Neuronal stem cell (in vitro differentiated cells): Measurements from ENCODE around the gene IL17C.

ENCODE experiments used
- DNase-seq: peaks from one replicate; pipeline ENCODE4 v3.0.0-alpha.2; 2013; ENCODE audit warnings: low spot score
- H2AFZ ChIP-seq: one replicate; pipeline ENCODE4 v1.6.1; 2013; ENCODE audit warnings: mild to moderate bottlenecking, low read length, inconsistent platforms
- H2AK5ac ChIP-seq: 2 replicates; pipeline ENCODE4 v1.6.1; 2013; ENCODE audit warnings: low read depth, mild to moderate bottlenecking, inconsistent platforms, low read length, moderate library complexity, mixed read lengths
- H2BK120ac ChIP-seq: 2 replicates; pipeline ENCODE4 v1.6.1; 2013; ENCODE audit warnings: low read depth, mild to moderate bottlenecking, inconsistent platforms, low read length, moderate library complexity, mixed read lengths
- H2BK12ac ChIP-seq: one replicate; pipeline ENCODE4 v1.6.1; 2013; ENCODE audit warnings: low read length, inconsistent platforms
- H2BK15ac ChIP-seq: 2 replicates; pipeline ENCODE4 v1.6.1; 2013; ENCODE audit warnings: mild to moderate bottlenecking, low read length, inconsistent platforms, mixed read lengths
- H2BK5ac ChIP-seq: one replicate; pipeline ENCODE4 v1.6.1; 2013; ENCODE audit warnings: inconsistent platforms, mild to moderate bottlenecking, low read length, moderate library complexity
- H3K14ac ChIP-seq: one replicate; pipeline ENCODE4 v1.6.1; 2013; ENCODE audit warnings: low read length, inconsistent platforms
- H3K18ac ChIP-seq: 2 replicates; pipeline ENCODE4 v1.6.1; 2013; ENCODE audit warnings: low read length, inconsistent platforms
- H3K23ac ChIP-seq: 2 replicates; pipeline ENCODE4 v1.6.1; 2013; ENCODE audit warnings: low read depth, mild to moderate bottlenecking, mixed read lengths, low read length, inconsistent platforms; ENCODE audit not compliant: poor library complexity
- H3K27ac ChIP-seq: replicated peaks from 3 replicates; pipeline ENCODE4 v1.5.1; 2013; ENCODE audit warnings: low read length, inconsistent platforms
- H3K27me3 ChIP-seq, 3 experiments: 2 replicates each; pipeline ENCODE4 v1.6.1; 2013; ENCODE audit warnings: low read length in 3 of 3, mild to moderate bottlenecking in 2 of 3, inconsistent platforms in 1 of 3, low read depth in 1 of 3, mixed read lengths in 1 of 3, moderate library complexity in 1 of 3; ENCODE audit not compliant: control insufficient read depth in 3 of 3, insufficient read depth in 3 of 3
- H3K36me3 ChIP-seq, 2 donors: replicated peaks in 1 of 2; 2 replicates each; pipeline ENCODE4 v1.6.1; 2013; ENCODE audit warnings: low read length in 2 of 2; ENCODE audit not compliant: control insufficient read depth in 2 of 2, insufficient read depth in 2 of 2
- H3K4ac ChIP-seq: 2 replicates; pipeline ENCODE4 v1.6.1; 2013; ENCODE audit warnings: inconsistent platforms, mild to moderate bottlenecking, low read length, moderate library complexity
- H3K4me1 ChIP-seq, 2 donors: 1 replicate in 1 of 2; 2 replicates in 1 of 2; pipeline ENCODE4 v1.6.1; 2013; ENCODE audit warnings: low read length in 2 of 2, low read depth in 1 of 2; ENCODE audit not compliant: control insufficient read depth in 2 of 2, insufficient read depth in 1 of 2
- H3K4me2 ChIP-seq: one replicate; pipeline ENCODE4 v1.6.1; 2013; ENCODE audit warnings: mild to moderate bottlenecking, low read length, inconsistent platforms; ENCODE audit not compliant: insufficient read depth, poor library complexity, severe bottlenecking
- H3K4me3 ChIP-seq, 2 donors: 2 replicates each; pipeline ENCODE4 v1.5.1; 2013; ENCODE audit warnings: low read length in 2 of 2, mild to moderate bottlenecking in 2 of 2, inconsistent platforms in 1 of 2, moderate library complexity in 1 of 2
- H3K79me1 ChIP-seq: one replicate; pipeline ENCODE4 v1.6.1; 2013; ENCODE audit warnings: low read depth, mild to moderate bottlenecking, inconsistent platforms, low read length, moderate library complexity
- H3K9ac ChIP-seq: one replicate; pipeline ENCODE4 v1.6.1; 2013; ENCODE audit warnings: mild to moderate bottlenecking, low read depth, low read length, inconsistent platforms; ENCODE audit not compliant: poor library complexity
- H3K9me3 ChIP-seq, 2 donors: replicated peaks in 1 of 2; 2 replicates each; pipeline versions ENCODE3 to v1.6.1; 2013; ENCODE audit warnings: low read length in 2 of 2, mild to moderate bottlenecking in 2 of 2, inconsistent platforms in 1 of 2, low read depth in 1 of 2, mixed read lengths in 1 of 2, moderate library complexity in 1 of 2; ENCODE audit not compliant: control insufficient read depth in 2 of 2, insufficient read depth in 1 of 2
- H4K8ac ChIP-seq: one replicate; pipeline ENCODE4 v1.6.1; 2013; ENCODE audit warnings: low read depth, mild to moderate bottlenecking, inconsistent platforms, low read length, moderate library complexity
- H4K91ac ChIP-seq: one replicate; pipeline ENCODE4 v1.6.1; 2013; ENCODE audit warnings: low read length, low read depth, mild to moderate bottlenecking, inconsistent platforms; ENCODE audit not compliant: poor library complexity
- WGBS, 2 donors: extraction: QIAGEN DNeasy Blood & Tissue Kit; methylation state at CpG; one replicate each; pipeline ENCODE4 v1.1.7; 2013; ENCODE audit warnings: missing lambda C conversion rate in 2 of 2, mixed read lengths in 1 of 2; ENCODE audit not compliant: insufficient read length in 2 of 2, insufficient replicate concordance in 1 of 2; ENCODE audit errors: extremely low coverage in 2 of 2; 5-methylcytosine and 5-hydroxymethylcytosine counted together

The IL17C gene

DNA sequence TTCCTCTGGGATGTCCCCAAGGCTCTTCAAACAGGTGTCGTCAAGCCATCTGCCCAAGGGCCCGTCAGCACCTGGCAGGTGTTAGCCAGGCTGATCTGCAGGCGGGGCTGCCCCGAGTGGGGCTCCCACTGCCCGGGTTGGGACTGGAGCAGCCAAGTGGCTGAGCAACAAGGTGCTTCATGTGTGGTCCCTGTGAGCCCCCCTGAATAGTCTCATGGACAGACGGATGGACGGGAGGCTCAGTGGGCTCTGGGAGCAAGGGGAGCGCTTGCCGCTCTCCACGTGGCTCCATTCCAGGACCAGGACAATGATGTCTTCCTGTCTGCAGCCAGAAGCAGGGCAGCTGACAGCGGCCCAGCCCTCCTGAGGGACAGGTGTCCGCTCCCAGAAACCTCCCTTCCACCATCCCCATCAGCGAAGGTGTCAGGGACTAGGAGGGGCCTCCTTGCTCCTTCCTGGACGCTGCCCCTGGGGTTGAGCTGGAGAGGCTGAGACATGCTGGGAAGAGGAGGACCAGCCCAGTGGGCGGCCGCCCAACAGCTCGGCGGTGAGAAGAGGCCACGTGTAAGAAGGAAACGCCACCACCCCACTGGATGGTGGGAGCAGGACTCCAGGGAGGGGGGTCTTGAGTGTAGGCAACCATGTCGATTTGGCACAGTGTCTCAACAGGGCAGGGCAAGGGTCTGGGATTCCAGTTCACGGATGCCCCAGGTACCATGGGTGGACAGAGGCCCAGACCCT, 38.3 kb downstream of the IL17C start:
- H4K91ac ChIP-seq, result no peak overlapping the region
- peak overlapping the region; percentile 23 for H3K4ac ChIP-seq
- peak overlapping the region; percentile 17 for H2BK15ac ChIP-seq
- WGBS, 2 donors, result no CpG with 5 or more reads among the region's 22 CpGs
- DNase-seq, result no peak
- H2AK5ac ChIP-seq, result peak overlapping the region; percentile 63
- no peaks in the 10 kb centered on the region for H3K27me3 ChIP-seq
- H3K23ac ChIP-seq, result peak overlapping the region; percentile 55
- H3K27ac ChIP-seq, result no peak overlapping the region
- H2BK5ac ChIP-seq, result no peak overlapping the region
- peak overlapping the region; percentile 43 for H4K8ac ChIP-seq
- H3K14ac ChIP-seq, result no peak overlapping the region
- no peak overlapping the region for H3K4me2 ChIP-seq
- H3K4me3 ChIP-seq, result no peak overlapping the region
- H2AFZ ChIP-seq, result no peak overlapping the region
- H3K36me3 ChIP-seq, result no peaks in the 10 kb centered on the region
- no peak overlapping the region for H3K9ac ChIP-seq
- H3K9me3 ChIP-seq, result no peaks in the 10 kb centered on the region
- no peak overlapping the region for H2BK120ac ChIP-seq
- peaks cover 3% of the 10 kb centered on the region for H3K79me1 ChIP-seq
- H3K4me1 ChIP-seq, result peaks cover 3 to 6% of the 10 kb centered on the region in 2 donors
- peak overlapping the region; percentile 38 for H3K18ac ChIP-seq
- no peak overlapping the region for H2BK12ac ChIP-seq

GRCh38 chr16:88677721-88678120, 39.3 kb downstream of the IL17C start:
- no peak overlapping the region for H3K18ac ChIP-seq
- H2BK12ac ChIP-seq, result no peak overlapping the region
- H2BK5ac ChIP-seq, result peak overlapping the region; percentile 78
- no peak overlapping the region for H2AFZ ChIP-seq
- peak overlapping the region; percentile 8 for H2AK5ac ChIP-seq
- H3K9me3 ChIP-seq, result no peaks in the 10 kb centered on the region
- H3K79me1 ChIP-seq, result no peaks in the 10 kb centered on the region
- no peak overlapping the region for H3K4me3 ChIP-seq
- H3K4ac ChIP-seq, result no peak overlapping the region
- H3K27me3 ChIP-seq, result no peaks in the 10 kb centered on the region
- H3K23ac ChIP-seq, result no peak overlapping the region
- H4K8ac ChIP-seq, result no peak overlapping the region
- H3K4me1 ChIP-seq, result peaks cover 4% of the 10 kb centered on the region in 2 donors
- no peak overlapping the region for H3K4me2 ChIP-seq
- H3K9ac ChIP-seq, result no peak overlapping the region
- H4K91ac ChIP-seq, result no peak overlapping the region
- DNase-seq, result no peak
- no peak overlapping the region for H2BK120ac ChIP-seq
- no peak overlapping the region for H2BK15ac ChIP-seq
- no CpG with 5 or more reads among the region's 13 CpGs for WGBS, 2 donors
- no peak overlapping the region for H3K14ac ChIP-seq
- H3K36me3 ChIP-seq, result no peaks in the 10 kb centered on the region
- no peak overlapping the region for H3K27ac ChIP-seq

DNA sequence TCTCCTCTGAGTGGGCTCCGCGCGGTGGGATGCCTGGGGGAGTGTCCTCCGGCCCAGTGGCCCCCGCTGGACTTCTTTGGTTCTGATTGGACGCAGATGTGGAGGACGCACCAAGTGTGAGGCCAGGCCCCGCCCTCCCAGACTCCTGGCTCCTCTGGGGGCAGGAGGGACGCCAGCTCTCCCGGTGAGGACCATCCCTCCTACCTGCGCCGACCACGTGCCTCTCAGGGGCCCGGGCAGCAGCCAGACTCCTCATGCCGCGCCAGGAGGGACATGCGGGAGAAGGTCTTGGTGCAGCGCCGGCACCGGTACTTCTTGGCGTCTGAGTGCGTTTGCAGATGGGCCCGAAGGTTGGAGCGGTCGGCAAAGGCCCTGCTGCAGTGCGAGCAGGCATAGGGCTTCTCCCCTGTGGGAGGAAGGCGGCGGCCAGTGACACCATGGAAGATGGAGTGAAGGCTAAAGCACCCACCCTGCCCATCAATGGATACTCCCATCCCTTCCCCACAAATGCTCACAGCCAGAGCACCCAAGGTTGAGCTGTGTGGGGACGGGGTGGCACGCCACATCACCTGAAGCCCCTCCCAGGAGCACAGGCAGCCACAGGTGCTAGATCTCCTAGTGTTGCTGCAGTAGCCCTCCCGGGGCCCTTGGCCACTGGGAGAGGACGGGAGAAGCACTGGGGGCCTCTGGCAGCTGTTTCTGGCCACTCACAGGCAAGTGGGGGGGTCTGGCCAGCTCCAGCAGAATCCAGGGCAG, 40.0 kb downstream of the IL17C start:
- H3K4me2 ChIP-seq, result no peak overlapping the region
- no peaks in the 10 kb centered on the region for H3K9me3 ChIP-seq
- peak overlapping the region; percentile 72 for H3K18ac ChIP-seq
- H2BK5ac ChIP-seq, result no peak overlapping the region
- no peak overlapping the region for H2BK15ac ChIP-seq
- H3K4me1 ChIP-seq, result peaks cover 4% of the 10 kb centered on the region in 2 donors
- WGBS, 2 donors, result no CpG with 5 or more reads among the region's 32 CpGs
- no peak overlapping the region for H4K91ac ChIP-seq
- no peaks in the 10 kb centered on the region for H3K36me3 ChIP-seq
- H2AFZ ChIP-seq, result no peak overlapping the region
- no peak overlapping the region for H2BK120ac ChIP-seq
- H2BK12ac ChIP-seq, result no peak overlapping the region
- H3K27me3 ChIP-seq, result no peaks in the 10 kb centered on the region
- H3K9ac ChIP-seq, result no peak overlapping the region
- H4K8ac ChIP-seq, result no peak overlapping the region
- H3K4me3 ChIP-seq, result no peak overlapping the region
- H2AK5ac ChIP-seq, result peak overlapping the region; percentile 8
- H3K27ac ChIP-seq, result no peak overlapping the region
- H3K79me1 ChIP-seq, result no peaks in the 10 kb centered on the region
- H3K4ac ChIP-seq, result no peak overlapping the region
- H3K23ac ChIP-seq, result no peak overlapping the region
- DNase-seq, result no peak
- H3K14ac ChIP-seq, result no peak overlapping the region

DNA sequence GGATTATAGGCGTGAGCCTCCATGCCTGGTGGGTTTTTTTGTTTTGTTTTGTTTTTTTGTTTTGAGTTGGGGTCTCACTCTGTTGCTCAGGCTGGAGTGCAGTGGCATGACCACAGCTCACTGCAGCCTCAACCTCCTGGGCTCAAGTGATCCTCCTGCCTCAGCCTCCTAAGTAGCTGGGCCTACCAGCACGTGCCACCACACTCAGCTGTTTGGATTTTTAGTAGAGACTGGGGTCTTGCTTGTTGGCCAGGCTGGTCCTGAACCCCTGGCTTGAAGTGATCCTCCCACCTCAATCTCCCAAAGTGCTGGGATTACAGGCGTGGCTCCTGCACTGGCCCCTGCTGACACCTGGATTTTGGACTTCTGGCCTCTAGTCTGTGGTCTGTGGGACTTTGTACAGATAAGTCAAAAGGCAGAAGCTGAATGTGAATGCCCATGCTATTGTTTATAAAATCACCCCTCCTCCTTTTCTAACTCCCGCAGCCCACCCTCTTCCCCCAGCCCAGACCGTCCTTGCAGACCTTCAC, 42.2 kb downstream of the IL17C start:
- Histone ChIP-seq H2AFZ (no peak overlapping the region), H3K79me1 (no peaks in the 10 kb centered on the region), H3K4me2 (no peak overlapping the region), H3K36me3 (no peaks in the 10 kb centered on the region), H4K91ac (peak overlapping the region; percentile 72), H3K4ac (peak overlapping the region; percentile 93), H2BK15ac (no peak overlapping the region), H3K27ac (no peak overlapping the region), H3K18ac (no peak overlapping the region), H3K9me3 (no peaks in the 10 kb centered on the region), H3K4me3 (no peak overlapping the region), H2BK120ac (no peak overlapping the region), H3K14ac (peak overlapping the region; percentile 82), H2AK5ac (peak overlapping the region; percentile 56), H3K9ac (peak overlapping the region; percentile 86), H2BK5ac (no peak overlapping the region), H3K27me3 (peaks cover 5 to 20% (median 11%) of the 10 kb centered on the region in 3 experiments), H2BK12ac (peak overlapping the region; percentile 90), H3K4me1 (peaks cover 8 to 14% of the 10 kb centered on the region in 2 donors), H3K23ac (peak overlapping the region; percentile 99), H4K8ac (no peak overlapping the region)
- WGBS, 2 donors, result no CpG with 5 or more reads among the region's 5 CpGs
- no peak for DNase-seq
